ENCODE results near the gene DNMT3L. TPM values are rescaled to one million over a fixed set of nuclear protein-coding genes. Genes with fewer than 3 reads are reported as not detected.

DNMT3L gene
- polyA plus RNA-seq, 1 of the 3 experiments (the other 2 are of a cell fraction) = not detected

- no peak overlapping the region for H3K27ac ChIP-seq (ENCODE audit: low read depth in 2 of 2, low read length in 1 of 2)
- H3F3A ChIP-seq (replicated peaks; ENCODE audit: insufficient read depth) = no peaks in the 10 kb centered on the region
- POLR2A ChIA-PET = no interaction called here
- H3K4me1 ChIP-seq (ENCODE audit: control insufficient read depth in 1 of 2, insufficient read depth in 2 of 2, low read depth in 1 of 2, low read length in 1 of 2) = no peaks in the 10 kb centered on the region
- no peak overlapping the region for H3K4me3 ChIP-seq (ENCODE audit: low read depth in 2 of 2, low read length in 1 of 2)
- TF ChIP-seq GATA2 (CRISPR knock-in tag; IDR thresholded peaks at IDR 0.05) (no peak), USF2 (IDR thresholded peaks at IDR 0.05; ENCODE audit: borderline replicate concordance, low read depth, low read length) (no peak), CTCF (IDR thresholded peaks at IDR 0.05) (no peak), MXI1 (IDR thresholded peaks at IDR 0.05; ENCODE audit: low read depth, low read length) (no peak), MEF2A (IDR thresholded peaks at IDR 0.05; ENCODE audit: borderline replicate concordance, low read depth) (no peak), RXRA (IDR thresholded peaks at IDR 0.05; ENCODE audit: borderline replicate concordance, low read depth) (no peak), EZH2phosphoT487 (IDR thresholded peaks at IDR 0.05; ENCODE audit: borderline replicate concordance, low read depth) (no peak), ELF1 (IDR thresholded peaks at IDR 0.05) (no peak), SMC3 (IDR thresholded peaks at IDR 0.05; ENCODE audit: low read depth, low read length) (no peak), RCOR1 (IDR thresholded peaks at IDR 0.05; ENCODE audit: low read length) (no peak), CHD2 (IDR thresholded peaks at IDR 0.05; ENCODE audit: low read length, partially characterized antibody) (no peak), GABPA (IDR thresholded peaks at IDR 0.05; ENCODE audit: low read depth) (no peak), POLR2AphosphoS5 (IDR thresholded peaks at IDR 0.05; ENCODE audit: low read depth, low read length) (no peak), FOSL2 (IDR thresholded peaks at IDR 0.05; ENCODE audit: borderline replicate concordance, low read depth) (no peak), EP300 (IDR thresholded peaks at IDR 0.05; ENCODE audit: borderline replicate concordance in 1 of 2, low read depth in 1 of 2, low read length in 1 of 2) (no peak), JUND (IDR thresholded peaks at IDR 0.05) (no peak), TAF1 (IDR thresholded peaks at IDR 0.05; ENCODE audit: borderline replicate concordance, low read depth, low read length) (no peak)
- TF ChIP-seq, protein P1, sequence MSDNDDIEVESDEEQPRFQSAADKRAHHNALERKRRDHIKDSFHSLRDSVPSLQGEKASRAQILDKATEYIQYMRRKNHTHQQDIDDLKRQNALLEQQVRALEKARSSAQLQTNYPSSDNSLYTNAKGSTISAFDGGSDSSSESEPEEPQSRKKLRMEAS (IDR thresholded peaks at IDR 0.05; ENCODE audit: low read depth) = no peak
- TF ChIP-seq, protein P2, sequence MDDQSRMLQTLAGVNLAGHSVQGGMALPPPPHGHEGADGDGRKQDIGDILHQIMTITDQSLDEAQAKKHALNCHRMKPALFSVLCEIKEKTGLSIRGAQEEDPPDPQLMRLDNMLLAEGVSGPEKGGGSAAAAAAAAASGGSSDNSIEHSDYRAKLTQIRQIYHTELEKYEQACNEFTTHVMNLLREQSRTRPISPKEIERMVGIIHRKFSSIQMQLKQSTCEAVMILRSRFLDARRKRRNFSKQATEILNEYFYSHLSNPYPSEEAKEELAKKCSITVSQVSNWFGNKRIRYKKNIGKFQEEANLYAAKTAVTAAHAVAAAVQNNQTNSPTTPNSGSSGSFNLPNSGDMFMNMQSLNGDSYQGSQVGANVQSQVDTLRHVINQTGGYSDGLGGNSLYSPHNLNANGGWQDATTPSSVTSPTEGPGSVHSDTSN (IDR thresholded peaks at IDR 0.05) = no peak
- H3K9ac ChIP-seq = no peak overlapping the region
- H3K79me2 ChIP-seq (ENCODE audit: insufficient read depth) = no peaks in the 10 kb centered on the region
- no peak for DNase-seq
- no peak overlapping the region for H2AFZ ChIP-seq (ENCODE audit: low read depth)
- no peaks in the 10 kb centered on the region for H3K36me3 ChIP-seq (replicated peaks in 1 of 2; ENCODE audit: control insufficient read depth in 1 of 2, insufficient read depth in 2 of 2, low read length in 1 of 2)
- CTCF ChIA-PET = interaction anchor here (3.2 kb wide), 1 partner anchor 10 kb away, joined by 21 read pairs; no protein-coding TSS in a partner anchor
- H4K20me1 ChIP-seq (ENCODE audit: insufficient read depth) = no peaks in the 10 kb centered on the region
- 67% methylated on average over 8 of the region's 23 CpGs for whole genome bisulfite sequencing (ENCODE audit: low lambda C conversion rate)
- H3K9me2 ChIP-seq = no peaks in the 10 kb centered on the region
- H3K9me3 ChIP-seq = no peaks in the 10 kb centered on the region
- H3K27me3 ChIP-seq (ENCODE audit: insufficient read depth) = no peaks in the 10 kb centered on the region
- no peak overlapping the region for H3K4me2 ChIP-seq
Observed at GRCh38 chr21:44288251-44289110, 26.8 kb upstream of the DNMT3L start.

Data from SK-N-SH (cell line).